ENCODE results near the gene SLC7A8. TPM values are rescaled to one million over a fixed set of nuclear protein-coding genes. Genes with fewer than 3 reads are reported as not detected.
"Not testable (repeated sequence)": the region's sequence is repeated elsewhere in the genome, so short reads cannot be mapped to it uniquely, and the experiment has no call there.

SLC7A8 gene
- total RNA-seq, 1 donor from 2014 or later = 1.8 TPM

- ATAC-seq (ENCODE audit: low read depth) (no peak), DNase-seq (no peak)
- H3K4me1 Mint-ChIP-seq = no peaks in the 10 kb centered on the region
- ChIA-PET CTCF (no interaction called here), POLR2A (no interaction called here)
- H3K4me3 Mint-ChIP-seq = no peak overlapping the region
- H3K9me3 Mint-ChIP-seq = no peaks in the 10 kb centered on the region
- peaks cover 26% of the 10 kb centered on the region for H3K27me3 Mint-ChIP-seq
- intact Hi-C loops (cut with micrococcal nuclease) = no loop called here
- no peak for TF ChIP-seq CTCF (IDR thresholded peaks at IDR 0.05)
- H3K27ac Mint-ChIP-seq = no peak overlapping the region
- no peaks in the 10 kb centered on the region for H3K36me3 Mint-ChIP-seq (ENCODE audit: low read depth)
Observed at GRCh38 chr14:23207146-23207540, 23.7 kb upstream of the SLC7A8 start.

GRCh38 chr14:23206422-23207145 lies 23.1 kb upstream of the SLC7A8 start:
- POLR2A ChIA-PET = no interaction called here
- DNase-seq = no peak

GRCh38 chr14:23202001-23202400 lies 18.5 kb upstream of the SLC7A8 start:
- Mint-ChIP-seq H3K4me3 (no peak overlapping the region), H3K36me3 (ENCODE audit: low read depth) (no peaks in the 10 kb centered on the region), H3K4me1 (no peaks in the 10 kb centered on the region), H3K9me3 (no peaks in the 10 kb centered on the region), H3K27me3 (peaks cover 7% of the 10 kb centered on the region), H3K27ac (no peak overlapping the region)
- POLR2A ChIA-PET = no interaction called here
- intact Hi-C loops (cut with micrococcal nuclease) = no loop called here
- no peak for TF ChIP-seq CTCF (IDR thresholded peaks at IDR 0.05)
- CTCF ChIA-PET = interaction anchor here (1.2 kb wide), 1 partner anchor 133 kb away, joined by 3 read pairs; no protein-coding TSS in a partner anchor
- ATAC-seq (ENCODE audit: low read depth) = no peak
- DNase-seq = no peak

More at GRCh38 chr14:23206422-23207145, 23.1 kb upstream of the SLC7A8 start:
- Mint-ChIP-seq H3K9me3 (no peaks in the 10 kb centered on the region), H3K4me1 (no peaks in the 10 kb centered on the region), H3K4me3 (no peak overlapping the region), H3K36me3 (ENCODE audit: low read depth) (no peaks in the 10 kb centered on the region), H3K27me3 (peaks cover 23% of the 10 kb centered on the region), H3K27ac (no peak overlapping the region)
- no peak for TF ChIP-seq CTCF (IDR thresholded peaks at IDR 0.05)
- intact Hi-C loops (cut with micrococcal nuclease) = no loop called here
- CTCF ChIA-PET = interaction anchor here (1.3 kb wide), 1 partner anchor 19 kb away, joined by 3 read pairs; no protein-coding TSS in a partner anchor
- ATAC-seq (ENCODE audit: low read depth) = no peak

- H3K27me3 Mint-ChIP-seq; ATAC-seq (ENCODE audit: low read depth); H3K27ac Mint-ChIP-seq; H3K9me3 Mint-ChIP-seq; intact Hi-C loops (cut with micrococcal nuclease); H3K36me3 Mint-ChIP-seq (ENCODE audit: low read depth); H3K4me1 Mint-ChIP-seq; POLR2A ChIA-PET; H3K4me3 Mint-ChIP-seq; DNase-seq: not testable (repeated sequence)
- CTCF ChIA-PET = interaction anchor here (0.7 kb wide), 1 partner anchor 121 kb away, joined by 5 read pairs; no protein-coding TSS in a partner anchor
Observed at GRCh38 chr14:23199141-23199540, 15.7 kb upstream of the SLC7A8 start.

GRCh38 chr14:23196487-23196886 lies 13.0 kb upstream of the SLC7A8 start:
- H3K36me3 Mint-ChIP-seq (ENCODE audit: low read depth); ATAC-seq (ENCODE audit: low read depth); H3K9me3 Mint-ChIP-seq; CTCF ChIA-PET; H3K27ac Mint-ChIP-seq; H3K27me3 Mint-ChIP-seq; H3K4me1 Mint-ChIP-seq; POLR2A ChIA-PET; DNase-seq; H3K4me3 Mint-ChIP-seq; intact Hi-C loops (cut with micrococcal nuclease): not testable (repeated sequence)

- ChIA-PET CTCF (no interaction called here), POLR2A (no interaction called here)
- intact Hi-C loops (cut with micrococcal nuclease) = no loop called here
- peaks cover 7% of the 10 kb centered on the region for H3K27me3 Mint-ChIP-seq
- H3K4me3 Mint-ChIP-seq = no peak overlapping the region
- H3K27ac Mint-ChIP-seq = no peak overlapping the region
- H3K9me3 Mint-ChIP-seq = no peaks in the 10 kb centered on the region
- no peaks in the 10 kb centered on the region for H3K36me3 Mint-ChIP-seq (ENCODE audit: low read depth)
- ATAC-seq (ENCODE audit: low read depth) (no peak), DNase-seq (no peak)
- no peak for TF ChIP-seq CTCF (IDR thresholded peaks at IDR 0.05)
- no peaks in the 10 kb centered on the region for H3K4me1 Mint-ChIP-seq
Observed at GRCh38 chr14:23195552-23196101, 12.2 kb upstream of the SLC7A8 start.

All from activated B cell treated with CpG ODN at 0.5 μM for 24 hours (primary cell).